GM18511 (cell line): Measurements from ENCODE around the gene MBTPS2.
"Not testable (repeated sequence)": the region's sequence is repeated elsewhere in the genome, so short reads cannot be mapped to it uniquely, and the experiment has no call there.

Source experiments
- ATAC-seq: cut with Tn5 transposase; IDR thresholded peaks from one replicate; pipeline ENCODE4 v1.9.1; 2021; ENCODE audit warnings: mild to moderate bottlenecking, moderate library complexity; ENCODE audit not compliant: unreplicated experiment

MBTPS2 gene

DNA sequence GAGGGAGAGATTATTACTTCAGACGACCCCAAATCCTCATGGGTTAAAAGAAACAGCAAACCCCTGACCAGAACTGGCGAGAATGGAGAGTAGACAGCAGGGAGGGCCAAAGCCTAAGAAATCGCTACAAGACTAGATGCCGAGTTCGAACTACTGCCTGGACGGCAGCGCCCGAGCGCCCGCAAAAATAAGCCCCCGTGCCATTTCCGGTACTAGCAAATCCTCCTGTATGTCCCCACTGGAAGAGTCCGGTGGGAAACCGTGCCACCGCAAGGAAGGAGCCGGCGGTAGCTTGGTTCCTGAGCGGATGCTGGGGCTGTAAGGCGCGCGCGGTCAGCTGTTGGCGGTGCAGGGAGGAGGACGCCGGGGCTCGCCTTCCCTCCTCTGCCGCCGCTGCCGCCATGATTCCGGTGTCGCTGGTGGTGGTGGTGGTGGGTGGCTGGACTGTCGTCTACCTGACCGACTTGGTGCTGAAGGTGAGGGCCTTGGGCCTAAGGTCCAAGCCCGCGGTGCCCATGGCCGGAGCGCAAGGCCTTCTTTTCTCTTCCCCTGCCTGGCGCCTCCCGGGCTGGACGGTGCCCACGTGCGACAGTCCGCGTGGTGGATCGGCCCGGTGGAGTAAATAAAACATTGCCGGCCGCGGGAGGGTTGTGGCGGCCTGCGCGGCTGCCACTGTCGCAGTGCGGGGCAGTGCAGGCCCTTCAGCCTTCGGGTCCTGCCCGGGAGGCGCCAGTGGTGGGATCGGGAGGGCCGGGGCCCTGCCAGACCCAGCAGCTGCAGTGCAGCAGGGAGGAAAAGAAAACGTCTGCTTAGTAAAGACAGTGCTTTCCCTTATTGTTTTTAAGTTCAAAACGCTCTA is at the start of gene MBTPS2:
Gene MBTPS2, plus strand, starts transcription at position 284 of the 859 bp plus-strand sequence. Its CDS starts 118 bp downstream, at position 402.
- ATAC-seq: peak; percentile 87

- peak; percentile 88 for ATAC-seq
Observed at GRCh38 chrX:21798677-21799219, 40.7 kb upstream of the MBTPS2 start.

- ATAC-seq: no peak
Observed at GRCh38 chrX:21799767-21800166, 39.6 kb upstream of the MBTPS2 start.

DNA sequence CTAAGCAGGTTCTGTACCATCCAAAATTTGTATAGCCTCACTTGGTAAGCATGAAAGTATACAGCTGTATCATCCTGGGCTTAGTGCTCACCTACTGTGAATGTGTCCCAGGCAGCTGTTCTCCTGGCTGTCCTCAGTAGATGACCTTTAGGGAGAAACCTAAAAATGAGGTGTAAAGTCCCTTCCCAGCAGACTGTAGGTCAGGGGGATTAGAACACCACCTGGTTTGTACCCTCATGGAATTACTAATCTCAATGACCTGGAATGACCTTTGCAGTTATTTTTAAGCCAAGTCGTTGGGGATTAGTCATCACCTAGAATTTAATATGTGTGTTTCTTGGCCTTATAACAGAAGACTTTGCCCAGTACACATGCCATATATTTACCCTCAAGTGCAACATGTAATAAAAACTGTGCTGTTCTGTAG is 39.1 kb upstream of the MBTPS2 start:
- ATAC-seq: no peak

DNA sequence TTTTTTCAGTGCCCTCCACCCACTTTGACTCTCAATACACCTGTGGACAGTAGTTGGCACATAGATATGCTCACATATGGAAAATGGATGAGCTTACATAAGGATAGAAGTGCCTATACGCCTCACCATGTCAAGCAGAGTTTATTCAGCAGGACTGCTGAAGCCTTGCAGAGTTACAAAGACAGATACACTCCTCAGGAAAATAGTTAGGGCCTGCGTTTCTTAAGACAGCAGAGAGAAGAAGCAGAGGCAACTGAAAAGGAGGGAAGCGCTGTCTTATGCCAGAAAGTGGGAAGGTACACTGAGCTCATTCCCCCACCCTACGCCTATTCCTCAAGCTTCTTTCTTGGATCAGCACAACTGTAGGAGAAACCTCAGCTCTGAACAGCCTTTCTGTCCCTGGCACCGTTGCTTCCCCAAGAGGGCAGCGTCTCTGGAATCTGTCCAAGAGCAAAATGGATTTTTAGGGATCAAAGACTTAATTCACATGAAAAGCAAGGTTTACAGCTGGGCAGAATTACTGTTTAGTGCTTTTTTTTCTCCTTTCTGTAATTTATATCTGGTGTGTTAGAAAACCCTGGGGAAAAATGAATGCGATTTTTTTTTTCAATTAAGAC is 37.3 kb upstream of the MBTPS2 start:
- ATAC-seq: no peak

- no peak for ATAC-seq
Observed at GRCh38 chrX:21802839-21803238, 36.6 kb upstream of the MBTPS2 start.

DNA sequence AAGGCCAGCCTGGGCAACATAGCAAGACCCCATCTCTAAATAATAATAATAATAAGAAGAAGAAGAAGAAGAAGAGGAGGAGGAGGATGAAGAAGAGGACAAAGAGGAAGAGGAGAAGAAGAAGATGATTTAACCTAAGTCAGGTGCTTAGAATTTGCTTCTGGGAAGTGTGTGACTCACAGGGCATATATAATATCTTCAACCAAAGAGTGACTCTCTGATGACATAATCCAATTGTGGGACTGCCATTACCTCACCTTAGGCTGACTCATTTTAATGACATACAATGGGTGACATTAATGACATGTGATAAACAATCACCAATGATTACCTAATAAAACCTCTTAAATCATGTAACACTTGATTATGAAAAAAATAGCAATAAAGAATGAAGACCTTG is 32.7 kb upstream of the MBTPS2 start:
- no peak for ATAC-seq

DNA sequence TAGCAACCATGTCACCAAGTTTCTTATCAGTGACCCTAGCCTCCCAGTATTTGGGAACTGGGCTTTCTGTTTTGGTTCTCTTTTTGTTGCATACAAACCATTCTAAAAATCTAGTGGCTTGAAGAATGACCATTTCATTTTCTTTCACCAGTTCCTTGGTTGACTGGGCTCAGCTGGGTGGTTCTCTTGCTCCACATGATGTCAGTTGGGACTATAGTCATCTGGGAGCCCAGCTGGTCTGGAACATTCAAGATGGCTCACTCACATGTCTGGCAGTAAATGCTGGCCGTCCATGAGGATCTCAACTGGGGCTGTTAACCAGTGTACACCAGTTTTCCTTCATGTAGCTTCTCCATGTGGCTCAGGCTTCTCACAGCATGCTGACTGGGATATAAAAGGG is 27.6 kb upstream of the MBTPS2 start:
- no peak for ATAC-seq

GRCh38 chrX:21812628-21813027 is 26.8 kb upstream of the MBTPS2 start:
- no peak for ATAC-seq

- ATAC-seq: no peak
Observed at GRCh38 chrX:21813612-21814368, 25.6 kb upstream of the MBTPS2 start.

- ATAC-seq: no peak
Observed at GRCh38 chrX:21816136-21816535, 23.3 kb upstream of the MBTPS2 start.

DNA sequence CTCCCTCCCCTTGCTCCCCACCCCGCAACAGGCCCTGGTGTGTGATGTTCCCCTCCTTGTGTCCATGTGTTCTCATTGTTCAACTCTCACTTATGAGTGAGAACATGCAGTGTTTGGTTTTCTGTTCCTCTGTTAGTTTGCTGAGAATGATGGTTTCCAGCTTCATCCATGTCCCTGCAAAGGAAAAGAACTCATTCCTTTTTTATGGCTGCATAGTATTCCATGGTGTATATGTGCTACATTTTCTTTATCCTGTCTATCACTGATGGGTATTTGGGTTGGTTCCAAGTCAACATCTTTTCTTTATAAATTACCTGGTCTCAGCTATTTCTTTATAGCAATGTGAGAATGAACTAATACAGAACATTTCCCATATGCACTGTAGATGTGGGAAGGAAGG is 19.2 kb upstream of the MBTPS2 start:
- ATAC-seq: not testable (repeated sequence)

GRCh38 chrX:21821875-21822274 is 17.5 kb upstream of the MBTPS2 start:
- ATAC-seq: no peak

DNA sequence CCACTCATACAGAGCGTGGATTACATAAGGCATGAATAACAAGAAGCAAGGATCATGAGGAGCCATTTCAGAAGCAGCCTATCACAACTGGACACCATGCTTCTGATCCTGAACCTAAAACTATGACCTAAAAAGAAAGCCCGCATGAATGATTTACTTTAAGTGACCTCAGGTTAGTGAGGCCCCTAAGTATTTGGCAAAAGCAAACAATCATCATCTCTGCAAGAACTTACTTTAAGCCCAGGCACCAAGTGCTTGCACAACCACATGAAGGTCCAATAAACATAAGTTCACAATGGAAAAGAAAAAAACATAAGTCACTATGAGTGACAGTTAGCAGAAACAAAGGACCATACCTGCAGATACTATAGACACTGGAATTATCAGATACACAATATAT is 7.9 kb upstream of the MBTPS2 start:
- no peak for ATAC-seq

- ATAC-seq: no peak
Observed at GRCh38 chrX:21837056-21837455, 2.4 kb upstream of the MBTPS2 start.

GRCh38 chrX:21838937-21839333 is 482 bp upstream of the MBTPS2 start:
- peak; percentile 29 for ATAC-seq

DNA sequence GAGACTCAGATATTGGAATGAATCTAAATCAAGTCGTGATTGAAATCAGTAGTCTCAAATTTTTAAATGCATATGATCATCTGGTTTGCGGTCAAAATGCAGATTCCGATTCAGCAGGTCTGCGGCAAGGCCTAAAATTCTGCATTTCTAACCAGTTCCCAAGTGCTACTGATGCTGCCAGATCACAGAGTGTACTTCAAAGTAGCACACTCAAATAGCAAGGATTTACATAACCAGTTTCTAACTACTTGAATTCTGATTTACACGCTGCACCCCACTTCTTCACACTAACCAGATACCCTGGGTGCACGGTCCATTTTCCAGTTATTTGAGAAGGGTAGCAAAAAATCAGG is 752 bp downstream of the MBTPS2 start:
- ATAC-seq: peak; percentile 19

DNA sequence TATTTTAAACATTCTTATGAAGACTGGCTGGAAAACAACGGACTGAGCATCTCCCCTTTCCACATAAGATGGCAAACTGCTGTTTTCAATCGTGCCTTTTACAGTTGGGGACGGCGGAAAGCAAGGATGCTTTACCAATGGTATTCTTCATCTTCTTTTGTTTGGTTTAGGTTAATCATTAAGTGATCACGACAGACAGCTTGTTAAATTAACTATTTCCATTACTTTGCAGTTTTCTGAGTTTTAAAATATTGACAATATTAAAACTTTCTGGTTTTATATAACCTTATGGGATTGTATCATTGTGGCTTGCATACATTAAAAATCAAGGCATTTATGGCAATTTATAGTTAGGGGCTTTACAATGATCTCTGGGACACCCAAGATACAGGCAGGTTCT is 3.8 kb downstream of the MBTPS2 start:
- no peak for ATAC-seq

- no peak for ATAC-seq
Observed at GRCh38 chrX:21845096-21845495, 5.7 kb downstream of the MBTPS2 start.

DNA sequence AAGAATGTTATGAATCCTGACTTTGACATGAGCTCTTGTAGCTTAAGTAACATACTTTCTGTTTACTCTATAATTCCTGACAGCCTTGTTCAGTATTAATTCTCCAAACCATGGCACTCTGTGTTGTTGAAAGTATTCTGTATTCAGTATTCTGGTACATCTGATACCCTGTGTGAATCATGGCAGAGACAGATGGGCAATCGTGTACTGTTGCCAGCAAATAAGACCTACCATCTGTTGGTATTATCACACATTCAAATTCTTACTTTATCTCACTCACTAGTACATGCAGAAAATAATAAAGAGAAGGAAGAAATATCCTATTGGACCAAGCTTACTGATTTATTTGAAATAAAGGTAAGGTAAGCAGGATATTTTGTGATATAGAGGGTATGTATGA is 7.9 kb downstream of the MBTPS2 start:
- no peak for ATAC-seq

- ATAC-seq: no peak
Observed at GRCh38 chrX:21853578-21853977, 14.2 kb downstream of the MBTPS2 start.
